HG03457 (cell line): Measurements from ENCODE around the gene CDC37L1.
"Not testable (repeated sequence)": the region's sequence is repeated elsewhere in the genome, so short reads cannot be mapped to it uniquely, and the experiment has no call there.

Experiments used
- ATAC-seq: cut with Tn5 transposase; IDR thresholded peaks from one replicate; pipeline ENCODE4 v1.9.1; 2021; ENCODE audit warnings: moderate number of reproducible peaks; ENCODE audit not compliant: unreplicated experiment

The CDC37L1 gene

GRCh38 chr9:4748612-4749011 is 69.2 kb downstream of the CDC37L1 start:
- no peak for ATAC-seq

- no peak for ATAC-seq
Measured at GRCh38 chr9:4750023-4750673, 70.8 kb downstream of the CDC37L1 start.

DNA sequence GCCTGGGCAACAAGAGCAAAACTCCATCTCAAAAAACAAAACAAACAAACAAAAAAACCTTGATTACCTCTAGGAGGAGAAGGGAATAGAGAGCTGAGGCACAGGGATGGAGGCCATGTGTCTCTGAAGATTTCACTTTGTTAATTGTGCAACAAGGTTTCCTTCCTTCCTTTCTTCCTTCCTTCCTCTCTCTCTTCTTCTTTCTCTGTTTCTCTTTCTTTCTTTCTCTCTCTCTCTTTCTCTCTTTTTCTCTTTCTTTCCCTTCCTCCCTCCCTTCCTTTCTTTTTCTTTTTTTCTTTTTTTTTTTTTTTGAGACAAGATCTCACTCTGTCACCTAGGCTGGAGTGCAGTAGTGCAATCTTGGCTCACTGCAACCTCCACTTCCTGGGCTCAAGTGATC is 75.2 kb downstream of the CDC37L1 start:
- ATAC-seq, result not testable (repeated sequence)

GRCh38 chr9:4755026-4755609 is 75.7 kb downstream of the CDC37L1 start:
- ATAC-seq, result no peak

- no peak for ATAC-seq
Measured at GRCh38 chr9:4756420-4756819, 77.1 kb downstream of the CDC37L1 start.
